ENCODE results near the gene KLHL29. TPM values are rescaled to one million over a fixed set of nuclear protein-coding genes. Genes with fewer than 3 reads are reported as not detected.

KLHL29 gene
- total RNA-seq, 2 experiments from 2014 or later: 0.88 to 0.99 TPM

- Mint-ChIP-seq H3K36me3 (no peaks in the 10 kb centered on the region), H3K4me3 (no peak overlapping the region), H3K4me1 (ENCODE audit: low read depth) (peaks cover 15% of the 10 kb centered on the region), H3K27me3 (no peaks in the 10 kb centered on the region), H3K9me3 (no peaks in the 10 kb centered on the region), H3K27ac (no peak overlapping the region)
- ChIA-PET CTCF (no interaction called here), POLR2A (no interaction called here)
- intact Hi-C loops (cut with micrococcal nuclease): loop anchor here (5.0 kb wide), 1 partner anchor 70 kb away; no protein-coding TSS in a partner anchor
- DNase-seq: no peak
Observed at GRCh38 chr2:23452372-23452771, 67.4 kb downstream of the KLHL29 start.

GRCh38 chr2:23452853-23453420, 68.0 kb downstream of the KLHL29 start:
- Mint-ChIP-seq H3K36me3 (no peaks in the 10 kb centered on the region), H3K27ac (no peak overlapping the region), H3K4me1 (ENCODE audit: low read depth) (peaks cover 15% of the 10 kb centered on the region), H3K4me3 (peak overlapping the region; percentile 26), H3K27me3 (no peaks in the 10 kb centered on the region), H3K9me3 (no peaks in the 10 kb centered on the region)
- CTCF ChIA-PET: no interaction called here
- peak; percentile 32 for DNase-seq
- POLR2A ChIA-PET: no interaction called here
- intact Hi-C loops (cut with micrococcal nuclease): loop anchor here (5.0 kb wide), 1 partner anchor 71 kb away; no protein-coding TSS in a partner anchor

DNA sequence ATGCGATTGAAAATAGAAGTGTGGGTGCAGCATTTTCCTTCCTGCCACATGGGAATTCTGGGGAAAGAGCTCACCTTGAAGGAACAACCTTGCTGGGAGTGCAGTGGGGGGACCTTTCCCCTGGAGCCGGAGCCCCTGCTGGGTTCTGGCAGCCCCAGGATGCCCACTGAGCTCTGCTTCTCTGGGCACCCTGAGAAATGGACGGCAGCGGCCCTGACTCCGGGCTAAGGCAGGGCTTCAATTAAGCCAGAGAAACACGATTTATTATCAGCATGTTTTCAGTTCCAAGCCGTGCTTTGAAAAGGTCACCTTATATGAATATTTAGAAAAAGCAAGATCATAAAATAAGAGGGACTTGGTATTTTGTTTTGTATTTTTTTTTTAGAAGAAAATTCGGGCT, 68.5 kb downstream of the KLHL29 start:
- Mint-ChIP-seq H3K27me3 (no peaks in the 10 kb centered on the region), H3K4me1 (ENCODE audit: low read depth) (peaks cover 15% of the 10 kb centered on the region), H3K9me3 (no peaks in the 10 kb centered on the region), H3K4me3 (no peak overlapping the region), H3K36me3 (no peaks in the 10 kb centered on the region), H3K27ac (no peak overlapping the region)
- intact Hi-C loops (cut with micrococcal nuclease): loop anchor here (5.0 kb wide), 1 partner anchor 71 kb away; no protein-coding TSS in a partner anchor
- no peak for DNase-seq
- POLR2A ChIA-PET: no interaction called here
- CTCF ChIA-PET: no interaction called here

- intact Hi-C loops (cut with micrococcal nuclease): loop anchor here (5.0 kb wide), 1 partner anchor 72 kb away; no protein-coding TSS in a partner anchor
- no peaks in the 10 kb centered on the region for H3K27me3 Mint-ChIP-seq
- no peak overlapping the region for H3K27ac Mint-ChIP-seq
- no peaks in the 10 kb centered on the region for H3K9me3 Mint-ChIP-seq
- H3K4me1 Mint-ChIP-seq (ENCODE audit: low read depth): peaks cover 15% of the 10 kb centered on the region
- no peak overlapping the region for H3K4me3 Mint-ChIP-seq
- DNase-seq: no peak
- POLR2A ChIA-PET: no interaction called here
- H3K36me3 Mint-ChIP-seq: no peaks in the 10 kb centered on the region
- CTCF ChIA-PET: no interaction called here
Observed at GRCh38 chr2:23453836-23454460, 69.0 kb downstream of the KLHL29 start.

- Mint-ChIP-seq H3K4me1 (ENCODE audit: low read depth) (peaks cover 15% of the 10 kb centered on the region), H3K27ac (no peak overlapping the region), H3K27me3 (no peaks in the 10 kb centered on the region), H3K36me3 (no peaks in the 10 kb centered on the region), H3K9me3 (no peaks in the 10 kb centered on the region), H3K4me3 (no peak overlapping the region)
- CTCF ChIA-PET: no interaction called here
- POLR2A ChIA-PET: no interaction called here
- no peak for DNase-seq
- intact Hi-C loops (cut with micrococcal nuclease): loop anchor here (5.0 kb wide), 1 partner anchor 72 kb away; no protein-coding TSS in a partner anchor
Observed at GRCh38 chr2:23454501-23455120, 69.6 kb downstream of the KLHL29 start.

GRCh38 chr2:23456396-23456795, 71.4 kb downstream of the KLHL29 start:
- Mint-ChIP-seq H3K27me3 (peaks cover 3% of the 10 kb centered on the region), H3K27ac (no peak overlapping the region), H3K4me3 (no peak overlapping the region), H3K36me3 (no peaks in the 10 kb centered on the region), H3K9me3 (no peaks in the 10 kb centered on the region), H3K4me1 (ENCODE audit: low read depth) (peaks cover 15% of the 10 kb centered on the region)
- ChIA-PET CTCF (no interaction called here), POLR2A (no interaction called here)
- DNase-seq: no peak
- intact Hi-C loops (cut with micrococcal nuclease): no loop called here

DNA sequence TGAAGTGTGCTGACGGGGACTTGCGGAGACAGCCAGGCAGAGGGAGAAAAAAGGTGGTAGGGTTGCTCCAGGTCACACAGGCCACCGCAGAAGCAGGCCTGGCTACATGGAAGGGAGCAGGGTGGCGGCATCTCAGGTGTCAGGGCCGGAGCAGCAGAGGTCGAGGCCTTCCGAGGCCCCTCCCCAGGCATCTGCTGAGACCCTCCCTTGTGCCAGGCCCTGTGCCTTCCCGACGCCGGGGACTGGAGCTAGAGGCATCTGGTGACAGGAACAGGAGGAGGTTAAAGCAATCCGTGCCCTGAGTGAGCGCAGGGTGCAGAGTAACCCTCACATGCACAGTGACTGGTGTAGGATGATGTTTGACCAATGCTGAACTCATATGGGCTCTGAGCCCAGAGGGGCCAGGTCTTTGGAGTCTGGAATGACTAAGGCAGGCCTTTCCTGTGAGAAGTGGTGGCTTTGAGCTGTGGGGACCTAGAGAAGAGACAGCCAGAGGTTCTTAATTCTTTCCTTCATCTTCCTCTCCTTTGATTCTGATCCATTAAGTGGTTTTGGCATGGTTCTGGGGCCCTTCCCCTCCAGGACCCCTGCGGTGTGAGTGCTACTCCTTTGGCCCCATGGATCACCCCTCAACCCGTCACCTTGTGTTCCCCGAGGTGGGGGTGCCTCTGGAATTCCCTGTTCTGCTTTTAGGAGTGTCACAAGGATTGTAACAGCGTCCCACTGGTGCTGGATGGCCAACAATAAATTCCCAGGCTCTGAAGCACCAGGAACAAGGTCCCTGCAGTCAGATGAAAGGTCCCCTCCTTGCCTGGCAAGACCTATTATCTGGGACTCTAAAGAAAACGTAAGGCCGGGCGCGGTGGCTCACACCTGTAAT, 72.1 kb downstream of the KLHL29 start:
- POLR2A ChIA-PET: no interaction called here
- H3K27me3 Mint-ChIP-seq: peaks cover 3% of the 10 kb centered on the region
- no peak for DNase-seq
- intact Hi-C loops (cut with micrococcal nuclease): no loop called here
- no peaks in the 10 kb centered on the region for H3K9me3 Mint-ChIP-seq
- H3K4me3 Mint-ChIP-seq: no peak overlapping the region
- CTCF ChIA-PET: no interaction called here
- H3K4me1 Mint-ChIP-seq (ENCODE audit: low read depth): peaks cover 15% of the 10 kb centered on the region
- H3K27ac Mint-ChIP-seq: no peak overlapping the region
- H3K36me3 Mint-ChIP-seq: no peaks in the 10 kb centered on the region

DNA sequence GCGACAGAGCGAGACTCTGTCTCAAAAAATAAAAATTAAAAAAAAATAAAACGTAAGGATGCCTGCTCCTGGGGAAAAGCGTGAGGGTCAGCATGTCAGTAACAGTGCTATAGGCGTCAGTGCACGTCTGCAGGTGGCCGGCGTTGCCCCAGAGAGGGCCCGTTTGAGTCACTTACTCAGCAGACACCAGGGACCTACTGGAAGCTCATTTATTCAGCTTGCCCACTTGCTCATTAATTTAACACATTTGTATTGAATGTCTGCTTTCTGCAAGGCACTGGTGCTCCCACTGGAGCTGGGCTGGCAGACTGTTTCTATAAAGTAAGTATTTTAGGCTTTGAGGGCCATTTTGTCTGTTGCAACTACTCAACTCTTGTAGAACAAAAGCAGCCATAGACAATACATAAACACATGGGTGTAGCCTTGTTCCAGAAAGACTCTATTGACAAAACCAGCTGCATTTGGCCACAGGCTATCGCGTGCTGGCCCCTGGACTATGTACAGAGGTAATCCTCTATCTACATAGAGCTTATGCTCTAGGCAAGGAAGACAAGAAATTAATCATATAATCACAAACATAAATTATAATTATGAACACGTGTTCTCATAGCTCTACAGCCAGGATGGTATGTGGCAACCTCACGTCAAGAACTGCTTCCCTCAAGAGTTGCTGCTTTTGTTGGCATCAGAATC, 73.2 kb downstream of the KLHL29 start:
- no peak overlapping the region for H3K27ac Mint-ChIP-seq
- intact Hi-C loops (cut with micrococcal nuclease): no loop called here
- POLR2A ChIA-PET: no interaction called here

DNA sequence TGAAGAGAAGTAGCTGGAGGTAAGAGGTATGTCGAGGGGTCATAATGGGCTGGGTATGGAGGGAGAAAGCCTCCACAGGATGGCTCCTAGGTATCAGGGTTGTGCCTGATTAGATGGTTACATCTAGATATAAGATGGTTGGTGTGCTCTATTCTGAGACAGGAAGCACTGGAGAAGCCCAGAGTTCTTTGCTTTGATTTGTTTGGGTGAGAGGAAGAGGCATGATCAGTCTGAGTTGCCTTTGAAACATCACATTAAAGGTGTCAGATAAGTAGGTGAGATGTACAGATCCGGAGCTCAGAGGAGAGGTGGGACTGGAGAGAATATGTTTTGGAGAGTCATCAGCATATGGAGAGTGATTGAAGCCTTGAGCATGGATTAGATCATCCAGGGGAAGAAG, 74.1 kb downstream of the KLHL29 start:
- no peak for DNase-seq
- peaks cover 2% of the 10 kb centered on the region for H3K4me1 Mint-ChIP-seq (ENCODE audit: low read depth)
- H3K4me3 Mint-ChIP-seq: no peak overlapping the region
- H3K27ac Mint-ChIP-seq: no peak overlapping the region
- H3K27me3 Mint-ChIP-seq: peaks cover 3% of the 10 kb centered on the region
- intact Hi-C loops (cut with micrococcal nuclease): no loop called here
- H3K9me3 Mint-ChIP-seq: no peaks in the 10 kb centered on the region
- ChIA-PET POLR2A (no interaction called here), CTCF (interaction anchor here (1.2 to 1.6 kb wide), 2 partner anchors 11 to 554 kb away, joined by 3 to 4 read pairs; no protein-coding TSS in a partner anchor)
- H3K36me3 Mint-ChIP-seq: no peaks in the 10 kb centered on the region

More for the DNA sequence above, 73.2 kb downstream of the KLHL29 start:
- DNase-seq: no peak
- Mint-ChIP-seq H3K36me3 (no peaks in the 10 kb centered on the region), H3K4me3 (no peak overlapping the region), H3K27me3 (peaks cover 3% of the 10 kb centered on the region), H3K4me1 (ENCODE audit: low read depth) (peaks cover 6% of the 10 kb centered on the region), H3K9me3 (no peaks in the 10 kb centered on the region)
- CTCF ChIA-PET: interaction anchor here (1.6 kb wide), 1 partner anchor 554 kb away, joined by 4 read pairs; no protein-coding TSS in a partner anchor

DNA sequence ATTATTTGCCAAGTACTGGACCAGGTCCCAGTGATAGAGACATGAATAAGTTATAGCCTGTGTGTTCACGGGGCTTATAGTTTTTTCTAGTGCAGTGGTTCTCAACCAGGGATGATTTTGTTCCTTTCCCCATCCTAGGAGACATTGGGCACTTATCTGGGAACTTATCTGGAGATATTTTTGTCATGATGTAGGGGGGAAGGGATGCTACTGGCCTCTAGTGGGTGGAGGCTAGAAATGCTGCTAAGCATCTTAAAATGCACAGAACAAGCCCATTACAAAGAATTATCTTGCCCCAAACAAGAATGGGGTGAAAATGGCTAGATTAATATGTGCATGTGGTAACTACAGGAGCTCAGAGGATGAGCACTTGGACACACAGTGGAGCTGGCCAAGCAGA, 75.2 kb downstream of the KLHL29 start:
- Mint-ChIP-seq H3K27ac (no peak overlapping the region), H3K9me3 (no peaks in the 10 kb centered on the region), H3K4me3 (no peak overlapping the region), H3K27me3 (peaks cover 3% of the 10 kb centered on the region), H3K36me3 (no peaks in the 10 kb centered on the region), H3K4me1 (ENCODE audit: low read depth) (no peaks in the 10 kb centered on the region)
- CTCF ChIA-PET: interaction anchor here (0.8 to 1.6 kb wide), 4 partner anchors 10 to 556 kb away, joined by 3 to 4 read pairs (median 4); no protein-coding TSS in a partner anchor
- POLR2A ChIA-PET: no interaction called here
- no peak for DNase-seq
- intact Hi-C loops (cut with micrococcal nuclease): no loop called here

DNA sequence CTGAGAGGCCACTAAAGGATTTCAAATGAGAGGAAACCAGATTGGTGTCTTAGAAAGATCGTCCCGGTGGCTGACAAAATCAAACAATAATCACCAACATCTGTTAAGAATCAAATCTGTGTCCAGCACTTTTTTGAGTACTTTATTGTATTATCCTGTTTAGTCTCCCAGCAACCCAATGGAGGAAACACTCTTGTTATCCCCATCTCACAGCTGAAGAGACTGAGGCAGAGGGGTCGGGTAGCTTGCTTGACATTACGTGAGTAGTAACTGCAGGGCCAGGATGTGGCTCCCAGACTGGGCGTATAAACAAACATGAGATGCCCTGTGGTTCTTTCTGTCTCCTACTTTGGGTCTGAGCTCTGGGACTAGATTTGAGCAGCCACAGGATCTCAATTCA, 76.0 kb downstream of the KLHL29 start:
- intact Hi-C loops (cut with micrococcal nuclease): no loop called here
- H3K27me3 Mint-ChIP-seq: peaks cover 6% of the 10 kb centered on the region
- H3K9me3 Mint-ChIP-seq: no peaks in the 10 kb centered on the region
- H3K27ac Mint-ChIP-seq: no peak overlapping the region
- ChIA-PET POLR2A (no interaction called here), CTCF (interaction anchor here (0.7 to 0.9 kb wide), 3 partner anchors 11 to 262 kb away, joined by 3 to 4 read pairs (median 3); no protein-coding TSS in a partner anchor)
- H3K4me3 Mint-ChIP-seq: no peak overlapping the region
- no peaks in the 10 kb centered on the region for H3K4me1 Mint-ChIP-seq (ENCODE audit: low read depth)
- no peaks in the 10 kb centered on the region for H3K36me3 Mint-ChIP-seq
- no peak for DNase-seq

All from activated CD4-positive, alpha-beta memory T cell treated with anti-CD3 and anti-CD28 coated beads for 36 hours (primary cell).